A549 (cell line): Measurements from ENCODE around the gene ZNF469.

Experiments used
- BHLHE40 ChIP-seq: IDR thresholded peaks from 2 replicates; pipeline ENCODE4 v1.6.1; 2012; ENCODE audit warnings: low read depth, low read length, inconsistent platforms
- CEBPB ChIP-seq, 2 experiments: fragments of >200 bp in 1 of 2; sonication (Bioruptor Twin) in 1 of 2; formaldehyde crosslinking in 1 of 2; IDR thresholded peaks; 2 replicates each; pipeline ENCODE4 v1.6.1; 2012 to 2016
- CHD4 ChIP-seq: fragments of 200-600 bp; sonication (generic); IDR thresholded peaks from 2 replicates; pipeline ENCODE4 v1.6.1; 2016; ENCODE audit warnings: antibody characterized with exemption, mild to moderate bottlenecking, borderline replicate concordance
- CTCF ChIP-seq: fragments of >200 bp; sonication (Bioruptor Twin); formaldehyde crosslinking; IDR thresholded peaks from 3 replicates; pipeline ENCODE4 v1.5.1; 2016
- EP300 ChIP-seq, 2 experiments: fragments of >200 bp; sonication (Bioruptor Twin); formaldehyde crosslinking; IDR thresholded peaks; 2 replicates in 1 of 2; 3 replicates in 1 of 2; pipeline ENCODE4 v1.6.1; 2016 to 2017
- FOXS1 ChIP-seq: fragments of 250-450 bp; sonication (Bioruptor Pico); IDR thresholded peaks from 2 replicates; pipeline ENCODE4 v1.5.0; 2020; ENCODE audit warnings: mild to moderate bottlenecking, moderate library complexity
- JUN ChIP-seq, 2 experiments: fragments of >200 bp; sonication (Bioruptor Twin); formaldehyde crosslinking; IDR thresholded peaks; 2 replicates in 1 of 2; 3 replicates in 1 of 2; pipeline ENCODE4 v1.6.1; 2016 to 2017
- KDM1A ChIP-seq: fragments of 200-600 bp; sonication (generic); IDR thresholded peaks from 2 replicates; pipeline ENCODE4 v1.6.1; 2016; ENCODE audit warnings: low read depth, mild to moderate bottlenecking
- POLR2A ChIP-seq: IDR thresholded peaks from 2 replicates; pipeline ENCODE4 v1.6.1; 2012; ENCODE audit warnings: mild to moderate bottlenecking, low read length
- RARB ChIP-seq: fragments of 250-450 bp; sonication (Bioruptor Pico); IDR thresholded peaks from 2 replicates; pipeline ENCODE4 v1.8.0; 2021; ENCODE audit warnings: mild to moderate bottlenecking, moderate library complexity
- REST ChIP-seq: fragments of 200-600 bp; sonication (generic); IDR thresholded peaks from 2 replicates; pipeline ENCODE4 v1.6.1; 2016; ENCODE audit warnings: antibody characterized with exemption, mild to moderate bottlenecking, moderate library complexity

GRCh38 chr16:88352261-88353200 lies 30.2 kb upstream of the ZNF469 start:
- TF ChIP-seq CTCF (no peak), FOXS1 (no peak), CHD4 (no peak), EP300 (IDR thresholded peaks at IDR 0.05) (no peak), REST (no peak), POLR2A (no peak), RARB (CRISPR knock-in tag) (no peak), CEBPB (IDR thresholded peaks at IDR 0.05) (no peak), BHLHE40 (no peak), KDM1A (no peak), JUN (IDR thresholded peaks at IDR 0.05) (no peak)
